ENCODE data around the gene GNPTG.

DNA sequence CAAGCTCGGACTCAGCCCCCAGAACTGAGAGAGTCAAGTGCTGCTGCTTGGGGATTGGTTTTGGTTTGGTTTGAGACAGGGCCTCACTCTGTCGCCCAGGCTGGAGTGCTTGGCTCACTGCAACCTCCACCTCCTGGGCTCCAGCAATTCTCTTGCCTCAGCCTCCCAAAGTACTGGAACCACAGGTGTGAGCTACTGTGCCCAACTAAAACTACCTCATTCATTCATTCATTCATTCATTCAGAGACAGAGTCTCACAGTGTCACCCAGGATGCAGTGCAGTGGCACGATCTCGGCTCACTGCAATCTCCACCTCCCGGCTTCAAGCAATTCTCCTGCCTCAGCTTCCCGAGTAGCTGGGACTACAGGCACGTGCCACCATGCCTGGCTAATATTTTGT lies 38.0 kb downstream of the GNPTG start:
- TF ChIP-seq, protein P1, sequence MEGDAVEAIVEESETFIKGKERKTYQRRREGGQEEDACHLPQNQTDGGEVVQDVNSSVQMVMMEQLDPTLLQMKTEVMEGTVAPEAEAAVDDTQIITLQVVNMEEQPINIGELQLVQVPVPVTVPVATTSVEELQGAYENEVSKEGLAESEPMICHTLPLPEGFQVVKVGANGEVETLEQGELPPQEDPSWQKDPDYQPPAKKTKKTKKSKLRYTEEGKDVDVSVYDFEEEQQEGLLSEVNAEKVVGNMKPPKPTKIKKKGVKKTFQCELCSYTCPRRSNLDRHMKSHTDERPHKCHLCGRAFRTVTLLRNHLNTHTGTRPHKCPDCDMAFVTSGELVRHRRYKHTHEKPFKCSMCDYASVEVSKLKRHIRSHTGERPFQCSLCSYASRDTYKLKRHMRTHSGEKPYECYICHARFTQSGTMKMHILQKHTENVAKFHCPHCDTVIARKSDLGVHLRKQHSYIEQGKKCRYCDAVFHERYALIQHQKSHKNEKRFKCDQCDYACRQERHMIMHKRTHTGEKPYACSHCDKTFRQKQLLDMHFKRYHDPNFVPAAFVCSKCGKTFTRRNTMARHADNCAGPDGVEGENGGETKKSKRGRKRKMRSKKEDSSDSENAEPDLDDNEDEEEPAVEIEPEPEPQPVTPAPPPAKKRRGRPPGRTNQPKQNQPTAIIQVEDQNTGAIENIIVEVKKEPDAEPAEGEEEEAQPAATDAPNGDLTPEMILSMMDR (IDR thresholded peaks at IDR 0.05) = no peak
- TF ChIP-seq EZH2 (IDR thresholded peaks at IDR 0.05) = no peak
